Middle frontal gyrus (tissue), 1 donor: ENCODE data around the gene FBXW9.
"Not testable (repeated sequence)": the region's sequence is repeated elsewhere in the genome, so short reads cannot be mapped to it uniquely, and the experiment has no call there.

Experiments used
- DNase-seq: peaks from one replicate; pipeline ENCODE4 v3.0.0-alpha.2; 2015; ENCODE audit warnings: low spot score; ENCODE audit errors: extremely low spot score

The FBXW9 gene

DNA sequence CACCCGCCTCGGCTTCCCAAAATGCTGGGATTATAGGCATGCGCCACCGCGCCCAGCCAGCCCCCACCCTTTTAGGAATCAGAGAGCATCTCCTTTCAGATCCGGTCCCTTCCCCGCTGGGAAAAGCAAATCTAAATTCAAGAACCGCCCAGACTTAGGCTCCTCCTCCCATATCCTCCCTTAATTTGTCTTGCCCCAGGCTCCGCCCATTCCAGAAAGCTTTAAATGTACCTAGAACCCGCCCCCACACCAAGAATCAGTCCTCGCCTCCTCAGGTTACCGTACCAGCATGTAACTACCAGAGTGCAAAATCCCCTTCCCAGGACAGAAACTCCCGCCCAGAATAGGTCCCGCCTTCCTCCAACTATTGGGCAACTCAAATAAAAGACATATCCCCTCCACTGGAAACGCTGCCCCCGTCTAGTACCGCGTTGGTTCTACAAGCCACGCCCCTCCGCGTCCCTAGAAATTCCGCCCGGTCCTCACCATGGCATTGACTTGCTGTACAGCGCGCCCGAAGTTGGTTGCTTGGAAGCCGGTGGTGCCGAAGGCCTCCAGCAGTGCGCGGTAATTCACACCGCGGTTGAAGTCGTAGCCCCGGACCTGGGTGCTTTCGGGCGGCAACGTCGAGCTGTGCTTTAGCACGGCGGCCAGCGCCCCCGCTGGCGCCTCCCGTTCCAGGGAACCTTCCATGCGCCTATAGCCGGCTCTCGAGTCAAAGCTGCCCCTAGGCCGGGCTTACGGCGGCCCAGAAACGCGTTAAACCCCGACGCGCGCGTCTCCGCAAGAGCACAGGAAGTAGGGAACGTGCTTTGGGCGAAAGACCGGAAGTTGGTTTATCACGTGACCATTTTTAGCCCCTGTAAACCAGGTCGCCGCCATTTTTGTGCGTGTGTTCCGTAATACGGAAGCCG is 15.1 kb downstream of the FBXW9 start, which contains the start of gene DHPS:
TSS of gene DHPS (minus strand) at position 807 of the 914 bp plus-strand sequence. CDS start at position 693, 114 bp downstream.
- DNase-seq = peak; percentile 91

DNA sequence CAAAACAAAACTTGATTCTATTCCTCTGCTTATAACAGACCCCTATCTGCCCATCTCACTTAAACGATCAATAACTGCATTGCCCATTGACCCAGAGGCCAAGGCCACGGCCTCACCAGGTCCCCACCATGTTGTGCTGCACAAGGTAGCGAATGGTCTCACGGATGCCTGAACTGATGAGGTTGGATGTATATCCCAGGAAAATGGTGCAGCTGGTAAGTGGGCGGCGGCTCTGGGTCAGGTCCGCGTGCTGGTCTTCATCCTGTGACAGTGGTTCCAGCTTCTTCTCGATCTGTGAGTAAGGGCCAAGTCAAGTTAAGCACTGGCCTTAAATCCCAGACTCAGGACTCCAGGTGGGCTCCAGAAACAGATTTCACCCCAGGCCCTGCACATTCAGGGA is 16.4 kb downstream of the FBXW9 start:
- DNase-seq = no peak

- DNase-seq = not testable (repeated sequence)
These were observed 18.4 kb downstream of the FBXW9 start for GRCh38 chr19:12678039-12678438.

DNA sequence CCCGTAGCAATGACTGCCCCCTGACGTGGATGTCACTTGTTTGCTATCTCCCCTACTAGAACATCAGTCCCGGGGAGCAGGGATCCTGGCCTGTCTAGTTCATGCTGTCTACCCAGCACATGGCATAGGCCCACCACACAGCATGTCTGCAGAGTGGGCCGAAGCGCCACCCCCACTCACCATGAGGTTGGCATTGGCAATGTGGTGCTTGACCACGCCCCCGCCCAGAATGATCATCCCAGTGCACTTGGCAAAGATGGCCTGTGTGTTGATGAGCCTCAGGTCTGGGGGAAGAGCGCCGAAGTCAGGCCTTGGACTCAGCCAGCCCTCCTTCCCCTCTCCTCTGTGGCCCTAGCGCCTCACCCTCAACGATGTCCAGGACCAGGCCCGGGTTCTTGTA is 19.5 kb downstream of the FBXW9 start:
- DNase-seq = no peak

DNA sequence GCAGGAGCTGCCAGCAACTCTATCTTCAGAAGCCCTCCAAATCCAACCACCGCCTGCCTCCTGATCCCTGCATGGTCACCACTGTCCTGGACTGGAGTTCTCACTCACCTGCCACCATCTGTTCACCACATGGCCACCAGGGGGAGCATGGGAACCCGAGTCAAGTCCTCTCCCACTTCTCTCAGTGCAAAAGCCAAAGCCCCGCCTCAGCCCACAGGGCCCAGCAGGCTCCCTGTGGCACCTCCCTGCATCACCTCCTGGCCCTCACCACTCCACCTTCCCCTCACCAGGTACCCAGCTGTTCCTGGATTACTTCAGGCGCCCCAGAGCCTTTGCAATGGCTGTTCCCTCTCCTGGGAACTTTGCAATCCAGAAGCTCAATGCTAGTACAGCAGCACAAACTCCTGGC is 20.0 kb downstream of the FBXW9 start:
- no peak for DNase-seq

GRCh38 chr19:12675940-12676339 is 20.5 kb downstream of the FBXW9 start:
- no peak for DNase-seq

DNA sequence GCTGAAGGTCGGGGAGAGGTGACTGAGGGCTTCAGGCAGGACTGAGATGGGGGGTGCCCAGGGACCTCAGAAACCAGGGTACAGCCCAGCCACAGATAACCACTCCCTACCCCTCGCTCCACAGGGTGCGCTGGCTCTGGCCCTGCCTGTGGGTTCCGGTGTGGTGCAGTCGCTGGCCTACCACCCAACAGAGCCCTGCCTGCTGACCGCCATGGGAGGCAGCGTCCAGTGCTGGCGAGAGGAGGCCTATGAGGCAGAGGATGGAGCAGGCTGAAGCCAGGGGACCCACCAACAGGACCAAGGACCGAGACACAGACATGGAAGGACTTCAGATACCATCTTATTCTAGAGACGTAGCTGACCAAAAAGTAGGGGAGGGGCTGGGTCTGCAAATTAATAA is 21.0 kb downstream of the FBXW9 start:
- no peak for DNase-seq

GRCh38 chr19:12672744-12673143 is 23.7 kb downstream of the FBXW9 start:
- no peak for DNase-seq

- no peak for DNase-seq
These were observed 26.1 kb downstream of the FBXW9 start for GRCh38 chr19:12670159-12670928.

- DNase-seq = peak; percentile 76
These were observed 26.9 kb downstream of the FBXW9 start for GRCh38 chr19:12669270-12670158.

DNA sequence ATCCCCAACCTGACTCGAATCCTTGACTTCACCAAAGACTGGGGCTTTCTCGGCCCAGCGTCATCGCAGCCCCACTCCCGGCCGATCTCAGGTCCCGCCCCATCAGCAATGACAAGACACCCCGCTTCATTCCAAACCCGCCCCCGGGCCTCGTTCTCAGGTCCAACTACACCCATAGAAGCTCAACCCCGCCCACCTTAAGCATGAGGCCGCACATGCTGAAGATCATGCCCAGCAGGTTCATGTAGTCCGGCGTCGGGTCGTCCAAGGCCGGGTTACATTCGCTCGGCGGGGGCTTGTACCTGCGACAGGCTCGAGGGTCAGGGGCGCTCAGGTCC is 27.5 kb downstream of the FBXW9 start:
- DNase-seq = no peak

- no peak for DNase-seq
These were observed 28.1 kb downstream of the FBXW9 start for GRCh38 chr19:12668346-12668745.

DNA sequence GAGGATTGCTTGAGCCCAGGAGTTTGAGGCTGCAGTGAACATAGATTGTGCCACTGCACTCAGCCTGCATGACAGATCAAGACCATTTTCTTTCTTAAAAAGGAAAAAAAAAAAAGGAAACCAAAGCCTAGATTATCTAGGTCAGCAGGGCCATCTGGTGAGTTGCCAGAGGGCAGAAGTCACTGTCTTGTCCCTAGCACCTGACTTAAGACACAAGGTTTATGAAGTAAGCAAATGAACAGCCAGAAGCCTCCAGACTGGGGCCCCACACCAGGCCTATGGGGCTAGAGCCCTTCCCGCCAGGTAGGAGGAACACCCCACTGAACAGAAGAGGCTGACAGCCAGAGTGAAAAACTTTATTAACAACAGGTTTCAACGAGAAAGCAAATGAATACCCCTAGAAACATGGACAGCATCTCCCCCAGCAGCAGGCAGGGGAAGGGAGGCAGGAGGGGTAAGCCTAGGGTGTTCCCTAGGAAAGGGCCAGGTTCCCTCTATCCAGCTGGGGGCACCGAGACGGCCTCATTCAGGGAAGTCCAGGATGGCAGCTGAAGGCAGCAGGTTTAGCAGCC is 28.6 kb downstream of the FBXW9 start:
- DNase-seq = no peak

DNA sequence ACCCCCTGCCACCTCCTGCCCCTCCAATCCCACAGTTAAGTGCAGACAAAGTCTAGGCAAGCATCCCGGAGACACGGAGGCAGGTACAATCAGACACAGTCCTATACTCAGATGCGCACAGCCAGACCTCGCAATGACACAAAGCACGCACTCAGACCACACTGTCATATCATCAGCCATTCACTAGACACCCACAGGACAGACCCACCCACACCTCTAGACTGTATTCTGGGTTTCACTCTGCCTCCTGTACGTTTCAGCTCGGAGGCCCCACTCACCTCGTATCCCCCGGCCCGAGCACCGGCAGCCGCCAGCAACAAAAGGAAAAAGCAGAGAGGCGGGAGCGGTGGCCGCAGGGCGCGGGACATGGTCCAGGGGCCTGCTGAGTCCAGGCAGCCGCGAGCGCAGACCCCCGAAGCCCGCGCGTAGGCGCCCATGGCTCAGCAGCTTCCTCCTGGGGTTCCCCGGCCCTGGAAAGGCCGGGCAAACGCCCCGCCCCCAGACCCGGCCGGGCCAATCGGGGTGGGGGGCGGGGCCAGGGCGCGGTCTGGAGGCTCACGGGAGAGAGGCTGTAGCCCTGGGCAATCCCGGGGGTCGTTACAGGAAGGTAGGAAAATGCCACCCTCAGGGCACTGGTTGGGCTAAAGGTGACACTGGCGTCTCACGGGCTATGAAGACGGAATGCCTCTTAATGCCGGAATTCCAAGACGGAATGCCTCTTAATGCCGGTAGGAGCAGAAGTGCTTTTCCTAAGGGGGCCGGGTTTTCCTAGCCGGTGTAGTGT is 30.0 kb downstream of the FBXW9 start, which contains the start of the genes MAN2B1 and WDR83:
TSS of gene MAN2B1 (minus strand) at position 478 of the 784 bp plus-strand sequence. CDS start at position 437, 41 bp downstream.
TSS of gene WDR83 (plus strand) at position 543 of the 784 bp plus-strand sequence. CDS start 2,984 bp downstream, outside the sequence.
- DNase-seq = no peak

GRCh38 chr19:12665671-12666264 is 30.7 kb downstream of the FBXW9 start:
- no peak for DNase-seq

- no peak for DNase-seq
These were observed 31.2 kb downstream of the FBXW9 start for GRCh38 chr19:12665281-12665573.

- DNase-seq = no peak
These were observed 31.8 kb downstream of the FBXW9 start for GRCh38 chr19:12664406-12665280.

GRCh38 chr19:12660980-12661379 is 35.5 kb downstream of the FBXW9 start:
- DNase-seq = no peak

DNA sequence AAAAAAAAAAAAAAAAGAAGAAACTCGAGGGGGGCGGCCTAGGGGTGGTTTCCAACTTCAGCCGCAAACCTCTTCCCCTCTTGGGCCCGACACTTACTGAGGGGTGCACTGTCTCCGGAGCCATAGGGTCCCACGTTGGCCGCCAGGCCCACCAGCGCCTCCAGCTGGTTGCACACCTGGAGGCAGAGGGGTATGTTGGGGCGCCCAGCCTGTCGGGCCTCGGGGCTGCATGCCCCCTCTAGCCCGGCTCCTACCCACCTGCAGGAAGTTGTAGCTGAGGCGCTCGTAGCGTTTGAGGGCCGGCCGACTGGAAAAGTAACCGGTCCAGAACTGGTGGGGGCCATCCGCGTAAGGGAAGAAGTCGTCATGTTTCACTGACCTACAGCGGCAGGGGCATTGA is 38.5 kb downstream of the FBXW9 start:
- no peak for DNase-seq
